ENCODE measurements around the gene ZNF605. TPM values are rescaled to one million over a fixed set of nuclear protein-coding genes. Genes with fewer than 3 reads are reported as not detected.
"Not testable (repeated sequence)": the region's sequence is repeated elsewhere in the genome, so short reads cannot be mapped to it uniquely, and the experiment has no call there.

ZNF605 gene
- total RNA-seq, 2 experiments from 2014 or later, result 12.3 to 13.6 TPM

DNA sequence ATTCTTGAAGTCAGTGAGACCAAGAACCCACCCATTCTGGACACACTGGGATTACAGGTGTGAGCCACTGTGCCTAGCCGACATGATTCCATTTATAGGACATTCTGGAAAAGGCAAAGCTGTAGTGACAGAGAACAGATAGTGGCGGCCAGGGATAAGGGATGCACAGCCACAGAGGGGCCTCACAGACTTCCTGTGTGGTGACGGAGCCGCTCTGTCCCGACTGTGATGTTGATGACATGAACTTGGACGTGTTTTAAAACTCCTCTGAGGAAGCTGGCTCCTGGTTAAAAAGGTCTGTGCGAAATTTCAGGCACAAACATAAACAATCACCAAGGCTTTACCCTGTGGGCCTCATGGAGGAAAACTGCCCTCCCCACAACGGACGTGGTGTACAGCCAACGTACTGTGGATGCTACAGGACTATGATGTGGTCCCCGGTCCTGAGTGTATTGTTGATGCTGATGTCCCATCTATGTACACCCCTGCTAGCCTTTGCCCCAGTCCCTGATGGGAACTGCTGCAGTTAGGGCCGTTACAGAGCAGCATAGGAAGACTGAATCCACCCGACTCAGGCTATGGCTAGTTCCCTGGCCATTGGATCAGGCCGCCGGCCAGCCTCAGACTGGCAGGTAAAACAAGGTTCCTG lies 15.9 kb downstream of the ZNF605 start:
- H3K9me3 Mint-ChIP-seq, result peaks cover 26% of the 10 kb centered on the region
- ATAC-seq (ENCODE audit: low read depth) (no peak), DNase-seq (no peak)
- peaks cover 50% of the 10 kb centered on the region for H3K36me3 Mint-ChIP-seq
- H3K4me3 Mint-ChIP-seq, result no peak overlapping the region
- POLR2A ChIA-PET, result no interaction called here
- no peaks in the 10 kb centered on the region for H3K27me3 Mint-ChIP-seq
- H3K4me1 Mint-ChIP-seq, result no peaks in the 10 kb centered on the region
- no peak overlapping the region for H3K27ac Mint-ChIP-seq

DNA sequence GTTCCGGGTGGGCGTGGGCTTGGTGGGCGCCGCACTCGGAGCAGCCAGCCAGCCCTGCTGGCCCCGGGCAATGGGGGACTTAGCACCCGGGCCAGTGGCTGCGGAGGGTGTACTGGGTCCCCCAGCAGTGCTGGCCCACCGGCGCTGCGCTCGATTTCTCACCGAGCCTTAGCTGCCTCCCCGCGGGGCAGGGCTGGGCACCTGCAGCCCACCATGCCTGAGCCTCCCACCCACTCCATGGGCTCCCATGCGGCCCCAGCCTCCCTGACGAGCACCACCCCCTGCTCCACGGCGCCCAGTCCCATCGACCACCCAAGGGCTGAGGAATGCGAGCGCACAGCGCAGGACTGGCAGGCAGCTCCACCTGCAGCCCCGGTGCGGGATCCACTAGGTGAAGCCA lies 17.3 kb downstream of the ZNF605 start:
- H3K4me3 Mint-ChIP-seq; POLR2A ChIA-PET; H3K27ac Mint-ChIP-seq; ATAC-seq (ENCODE audit: low read depth); H3K4me1 Mint-ChIP-seq; DNase-seq; H3K27me3 Mint-ChIP-seq: not testable (repeated sequence)
- Mint-ChIP-seq H3K9me3 (peaks cover 28% of the 10 kb centered on the region), H3K36me3 (peaks cover 40% of the 10 kb centered on the region)

DNA sequence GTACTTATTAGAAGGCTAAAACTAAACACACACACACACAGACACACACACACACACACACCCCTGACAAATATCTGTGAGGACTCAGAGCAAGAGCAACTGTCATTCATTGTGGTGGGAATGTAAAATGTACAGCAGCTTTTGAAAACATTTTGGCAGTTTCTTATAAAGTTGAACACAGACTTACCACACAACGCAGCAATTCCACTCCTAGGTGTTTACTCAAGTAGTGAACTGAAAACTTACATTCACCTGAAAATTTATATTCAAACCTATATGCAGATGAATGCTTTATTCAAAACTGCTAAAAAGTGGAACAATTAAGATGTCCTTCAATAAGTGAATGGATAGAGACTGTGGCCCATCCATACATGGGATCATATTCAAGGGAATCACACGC lies 18.6 kb downstream of the ZNF605 start:
- H3K27ac Mint-ChIP-seq, result no peak overlapping the region
- ATAC-seq (ENCODE audit: low read depth) (no peak), DNase-seq (no peak)
- peaks cover 24% of the 10 kb centered on the region for H3K9me3 Mint-ChIP-seq
- no peaks in the 10 kb centered on the region for H3K27me3 Mint-ChIP-seq
- no peaks in the 10 kb centered on the region for H3K4me1 Mint-ChIP-seq
- no peak overlapping the region for H3K4me3 Mint-ChIP-seq
- peaks cover 33% of the 10 kb centered on the region for H3K36me3 Mint-ChIP-seq
- POLR2A ChIA-PET, result no interaction called here

DNA sequence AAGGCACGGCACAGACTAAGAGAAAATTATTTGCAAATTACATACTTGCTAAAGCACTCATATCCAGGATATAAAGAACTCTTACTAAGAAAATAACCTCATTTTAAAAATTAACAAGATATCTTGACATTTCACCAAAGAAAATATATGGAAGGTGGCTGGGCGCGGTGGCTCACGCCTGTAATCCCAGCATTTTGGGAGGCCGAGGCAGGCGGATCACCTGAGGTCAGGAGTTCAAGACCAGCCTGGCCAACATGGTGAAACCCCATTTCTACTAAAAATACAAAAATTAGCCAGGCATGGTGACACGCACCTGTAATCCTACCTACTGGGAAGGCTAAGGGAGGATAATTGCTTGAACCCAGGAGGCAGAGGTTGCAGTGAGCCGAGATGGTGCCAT lies 19.2 kb downstream of the ZNF605 start:
- ATAC-seq (ENCODE audit: low read depth); POLR2A ChIA-PET; H3K4me1 Mint-ChIP-seq; H3K27me3 Mint-ChIP-seq; H3K27ac Mint-ChIP-seq; DNase-seq; H3K4me3 Mint-ChIP-seq: not testable (repeated sequence)
- H3K36me3 Mint-ChIP-seq, result peaks cover 29% of the 10 kb centered on the region
- H3K9me3 Mint-ChIP-seq, result peaks cover 22% of the 10 kb centered on the region

DNA sequence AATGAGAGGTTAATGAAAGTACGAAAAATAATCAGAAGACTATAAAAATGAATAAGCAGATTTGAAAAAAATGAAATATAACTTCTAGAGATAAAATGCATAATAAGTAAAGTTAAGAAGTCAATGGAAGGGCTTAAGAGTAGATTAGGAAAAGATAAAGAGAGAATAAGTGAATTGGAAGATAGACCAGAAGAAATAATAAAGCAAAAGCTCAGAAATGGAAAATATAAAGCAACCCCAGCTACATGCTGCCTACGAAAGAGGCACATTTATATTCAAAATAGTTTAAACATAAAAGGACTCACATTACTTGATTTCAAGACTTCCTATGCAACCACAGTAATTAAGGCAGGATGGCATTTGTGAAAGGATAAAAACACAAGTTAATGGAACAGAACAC lies 19.9 kb downstream of the ZNF605 start:
- ATAC-seq (ENCODE audit: low read depth) (no peak), DNase-seq (no peak)
- Mint-ChIP-seq H3K4me3 (no peak overlapping the region), H3K36me3 (peaks cover 28% of the 10 kb centered on the region), H3K27ac (no peak overlapping the region), H3K4me1 (no peaks in the 10 kb centered on the region), H3K27me3 (no peaks in the 10 kb centered on the region), H3K9me3 (peaks cover 22% of the 10 kb centered on the region)
- POLR2A ChIA-PET, result no interaction called here

DNA sequence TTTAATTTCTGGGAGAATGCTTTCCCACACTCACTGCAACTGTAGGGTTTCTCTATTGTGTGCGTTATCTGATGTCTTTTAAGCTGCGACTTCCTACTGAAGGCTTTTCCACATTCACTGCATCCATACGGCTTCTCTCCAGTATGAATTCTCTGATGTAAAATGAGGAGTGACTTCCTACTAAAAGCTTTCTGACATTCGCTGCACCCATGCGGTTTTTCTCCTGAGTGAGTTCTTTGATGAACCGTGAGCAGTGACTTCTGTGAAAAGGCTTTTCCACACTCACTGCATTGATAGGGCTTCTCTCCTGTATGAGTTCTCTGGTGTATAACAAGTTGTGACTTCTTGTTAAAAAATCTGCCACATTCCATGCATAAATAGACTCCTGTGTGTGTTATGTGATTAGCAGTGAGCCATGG lies 29.7 kb downstream of the ZNF605 start:
- H3K27me3 Mint-ChIP-seq, result no peaks in the 10 kb centered on the region
- no peak overlapping the region for H3K27ac Mint-ChIP-seq
- no peak for ATAC-seq (ENCODE audit: low read depth)
- H3K4me3 Mint-ChIP-seq, result no peak overlapping the region
- no peaks in the 10 kb centered on the region for H3K4me1 Mint-ChIP-seq
- H3K36me3 Mint-ChIP-seq, result peaks cover 41% of the 10 kb centered on the region
- peaks cover 53% of the 10 kb centered on the region for H3K9me3 Mint-ChIP-seq
- DNase-seq, result no peak
- POLR2A ChIA-PET, result no interaction called here

DNA sequence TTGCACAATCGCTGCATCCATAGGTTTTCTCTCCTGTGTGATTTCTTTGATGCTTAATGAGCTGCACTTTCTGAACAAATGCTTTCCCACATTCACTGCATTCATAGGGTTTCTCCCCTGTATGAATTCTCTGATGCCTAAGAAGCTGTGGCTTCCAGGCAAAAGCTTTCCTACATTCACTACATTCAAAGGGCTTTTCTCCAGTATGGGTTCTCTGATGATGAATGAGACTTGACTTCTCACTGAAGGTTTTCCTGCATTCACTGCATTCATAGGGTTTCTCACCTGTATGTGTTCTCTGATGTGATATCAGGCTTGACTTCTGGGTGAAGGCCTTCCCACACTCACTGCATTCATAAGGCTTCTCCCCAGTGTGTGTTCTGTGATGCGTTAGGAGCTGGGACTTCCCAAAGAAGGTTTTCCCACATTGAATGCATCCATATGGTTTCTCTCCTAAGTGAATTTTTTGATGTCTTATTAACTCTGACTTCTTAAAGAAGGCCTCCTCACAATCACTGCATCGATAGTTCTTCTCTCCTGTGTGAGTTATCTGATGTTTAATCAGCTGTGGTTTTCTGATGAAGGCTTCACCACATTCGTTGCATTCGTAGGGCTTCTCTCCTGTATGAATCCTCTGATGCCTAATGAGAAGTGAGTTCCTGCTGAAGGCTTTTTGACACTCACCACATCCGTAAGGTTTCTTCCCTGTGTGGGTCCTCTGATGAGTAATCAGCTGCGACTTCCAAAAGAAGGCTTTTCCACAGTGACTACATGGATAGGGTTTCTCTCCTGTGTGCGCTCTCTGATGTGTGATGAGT lies 30.3 kb downstream of the ZNF605 start:
- H3K27ac Mint-ChIP-seq, result no peak overlapping the region
- H3K4me3 Mint-ChIP-seq, result no peak overlapping the region
- DNase-seq (no peak), ATAC-seq (ENCODE audit: low read depth) (no peak)
- H3K27me3 Mint-ChIP-seq, result no peaks in the 10 kb centered on the region
- peaks cover 53% of the 10 kb centered on the region for H3K9me3 Mint-ChIP-seq
- POLR2A ChIA-PET, result no interaction called here
- no peaks in the 10 kb centered on the region for H3K4me1 Mint-ChIP-seq
- H3K36me3 Mint-ChIP-seq, result peaks cover 37% of the 10 kb centered on the region

DNA sequence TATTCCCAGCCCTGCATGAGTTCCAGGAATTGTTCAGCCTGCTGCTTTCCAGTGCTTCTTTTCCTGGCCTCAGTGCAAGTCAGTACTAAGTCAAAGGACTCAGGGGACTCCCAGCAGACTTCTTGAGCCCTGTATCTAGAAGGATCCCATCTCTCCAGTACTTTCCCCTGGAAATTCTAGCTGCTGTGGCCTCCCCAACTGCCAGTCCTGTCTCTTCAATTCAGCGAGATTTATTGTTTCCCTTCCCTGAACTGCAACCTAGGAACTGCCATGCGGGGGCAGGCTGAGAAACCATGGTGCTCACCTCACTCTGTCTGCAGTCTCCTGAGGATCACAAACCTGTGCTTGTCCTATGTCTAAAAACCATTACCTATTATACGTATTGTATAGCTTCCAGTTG lies 31.8 kb downstream of the ZNF605 start:
- H3K9me3 Mint-ChIP-seq, result peaks cover 47% of the 10 kb centered on the region
- H3K27me3 Mint-ChIP-seq, result no peaks in the 10 kb centered on the region
- POLR2A ChIA-PET, result no interaction called here
- H3K27ac Mint-ChIP-seq, result no peak overlapping the region
- ATAC-seq (ENCODE audit: low read depth) (no peak), DNase-seq (no peak)
- H3K4me3 Mint-ChIP-seq, result no peak overlapping the region
- no peaks in the 10 kb centered on the region for H3K4me1 Mint-ChIP-seq
- H3K36me3 Mint-ChIP-seq, result peaks cover 28% of the 10 kb centered on the region

DNA sequence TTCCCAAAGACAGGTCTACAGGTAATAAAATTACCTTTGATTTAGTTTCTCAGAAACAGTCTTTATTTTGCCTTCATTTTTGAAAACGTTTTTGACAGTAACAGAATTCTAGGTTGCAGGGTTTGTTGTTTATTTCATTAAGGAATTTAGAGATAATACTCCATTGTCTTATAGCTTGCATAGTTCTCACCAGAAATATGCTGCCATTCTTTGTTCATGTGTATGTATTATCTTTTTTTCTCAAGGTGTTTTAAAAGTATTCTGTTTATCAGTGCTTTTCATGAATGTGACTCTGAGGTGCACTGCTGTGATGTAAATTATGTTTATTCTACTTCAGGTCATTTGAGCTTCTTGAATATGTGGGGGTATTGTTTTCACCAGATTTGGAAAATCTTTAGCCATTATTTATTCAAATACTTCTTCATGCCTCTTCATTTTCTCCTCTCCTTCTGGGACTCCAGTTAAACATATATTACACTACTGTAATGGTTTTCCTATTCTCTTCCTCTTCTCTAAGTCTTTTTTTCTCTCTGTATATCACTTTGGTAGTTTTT lies 32.7 kb downstream of the ZNF605 start:
- Mint-ChIP-seq H3K4me3 (no peak overlapping the region), H3K27ac (no peak overlapping the region), H3K27me3 (no peaks in the 10 kb centered on the region), H3K4me1 (no peaks in the 10 kb centered on the region), H3K9me3 (peaks cover 47% of the 10 kb centered on the region), H3K36me3 (peaks cover 22% of the 10 kb centered on the region)
- ATAC-seq (ENCODE audit: low read depth), result no peak
- no peak for DNase-seq
- POLR2A ChIA-PET, result no interaction called here

DNA sequence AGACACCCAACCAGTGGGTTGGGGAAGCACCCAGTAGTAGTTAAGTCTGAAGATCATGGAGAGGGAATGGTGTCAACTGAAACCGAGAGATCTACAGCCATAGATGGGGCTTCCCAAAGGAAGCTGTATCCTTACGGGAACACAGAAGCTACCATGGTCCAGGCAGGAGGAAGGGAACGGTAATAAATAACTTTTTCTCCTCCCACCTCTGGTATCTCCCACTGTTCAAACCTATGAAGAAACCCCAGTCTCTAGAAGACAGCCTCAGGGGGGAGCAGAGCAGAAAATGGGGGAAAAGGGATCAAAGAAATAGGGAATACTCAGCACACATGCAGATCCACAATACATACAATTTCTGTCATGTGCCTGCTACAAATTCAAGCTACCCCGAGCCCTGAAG lies 33.4 kb downstream of the ZNF605 start:
- POLR2A ChIA-PET, result no interaction called here
- Mint-ChIP-seq H3K4me3 (no peak overlapping the region), H3K27ac (no peak overlapping the region), H3K27me3 (no peaks in the 10 kb centered on the region), H3K9me3 (peaks cover 52% of the 10 kb centered on the region), H3K36me3 (peaks cover 21% of the 10 kb centered on the region), H3K4me1 (no peaks in the 10 kb centered on the region)
- no peak for ATAC-seq (ENCODE audit: low read depth)
- no peak for DNase-seq

DNA sequence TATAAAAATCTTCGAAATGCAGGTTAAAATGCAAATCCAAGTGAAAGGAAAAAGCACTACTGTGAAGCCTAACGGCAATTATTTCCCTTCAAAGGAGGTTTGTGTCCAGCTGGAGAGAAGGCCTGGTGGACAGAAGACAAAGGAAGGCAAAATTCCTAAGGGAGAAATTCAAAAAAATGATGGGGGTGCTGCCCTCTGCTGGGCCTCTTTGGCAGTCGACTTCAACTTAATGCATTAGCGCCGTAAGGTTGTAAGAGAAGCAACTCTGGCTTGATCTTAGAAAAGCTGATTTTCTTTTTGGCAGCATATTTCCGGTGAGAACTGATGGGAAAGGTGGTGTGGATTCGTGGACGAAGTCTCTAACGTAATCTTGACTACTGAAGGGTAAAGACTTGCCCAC lies 34.4 kb downstream of the ZNF605 start:
- POLR2A ChIA-PET, result no interaction called here
- Mint-ChIP-seq H3K27me3 (no peaks in the 10 kb centered on the region), H3K4me1 (no peaks in the 10 kb centered on the region), H3K9me3 (peaks cover 50% of the 10 kb centered on the region), H3K36me3 (peaks cover 17% of the 10 kb centered on the region), H3K4me3 (no peak overlapping the region), H3K27ac (no peak overlapping the region)
- ATAC-seq (ENCODE audit: low read depth), result no peak
- no peak for DNase-seq

DNA sequence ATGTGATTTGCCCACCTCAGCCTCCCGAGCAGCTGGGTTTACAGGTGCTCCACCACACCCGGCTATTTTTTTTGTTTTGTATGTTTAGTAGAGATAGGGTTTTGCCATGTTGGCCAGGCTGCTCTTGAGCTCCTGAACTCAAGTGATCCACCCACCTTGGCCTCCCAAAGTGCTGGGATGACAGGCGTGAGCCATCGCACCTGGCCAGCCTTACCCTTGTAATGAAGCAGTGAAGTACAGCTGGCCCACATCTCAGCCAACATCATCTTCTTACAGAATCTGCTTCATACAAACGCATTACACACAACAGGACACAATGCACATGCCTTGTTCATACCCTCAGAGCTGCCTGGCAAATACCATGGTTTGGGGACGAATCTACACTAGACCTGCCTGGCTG lies 37.4 kb downstream of the ZNF605 start:
- DNase-seq, result no peak
- POLR2A ChIA-PET, result no interaction called here
- no peak overlapping the region for H3K27ac Mint-ChIP-seq
- no peak for ATAC-seq (ENCODE audit: low read depth)
- peaks cover 19% of the 10 kb centered on the region for H3K36me3 Mint-ChIP-seq
- H3K4me3 Mint-ChIP-seq, result no peak overlapping the region
- H3K4me1 Mint-ChIP-seq, result no peaks in the 10 kb centered on the region
- H3K9me3 Mint-ChIP-seq, result peaks cover 41% of the 10 kb centered on the region
- H3K27me3 Mint-ChIP-seq, result no peaks in the 10 kb centered on the region

DNA sequence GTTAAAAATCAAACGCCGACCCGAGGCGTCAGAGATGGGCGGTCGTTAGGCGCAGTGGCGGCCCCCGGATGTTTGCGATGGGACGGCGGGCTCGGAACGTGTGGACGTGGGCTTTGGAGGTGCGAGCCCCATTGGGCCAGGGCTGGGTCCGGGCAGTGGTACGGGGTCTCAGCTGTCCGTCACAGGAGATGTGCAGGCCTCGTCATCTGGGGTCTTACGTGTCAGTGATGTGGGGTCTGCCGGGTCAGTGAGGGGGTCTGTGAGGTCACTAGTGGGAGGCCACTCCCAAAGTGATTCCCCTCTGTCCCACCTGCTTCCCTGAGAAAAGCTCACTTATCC lies 47.1 kb downstream of the ZNF605 start:
- no peak for DNase-seq
- ATAC-seq (ENCODE audit: low read depth), result no peak
- peaks cover 16% of the 10 kb centered on the region for H3K36me3 Mint-ChIP-seq
- H3K4me3 Mint-ChIP-seq, result peak overlapping the region; percentile 91
- H3K9me3 Mint-ChIP-seq, result peaks cover 16% of the 10 kb centered on the region
- peak overlapping the region; percentile 96 for H3K27ac Mint-ChIP-seq
- POLR2A ChIA-PET, result interaction anchor here (0.6 to 2.4 kb wide), 14 partner anchors 10 to 221 kb away, joined by 3 to 11 read pairs (median 6); partner anchors contain the start of genes CHFR, GOLGA3, ZNF10 and ZNF26
- H3K4me1 Mint-ChIP-seq, result peaks cover 9% of the 10 kb centered on the region
- peaks cover 13% of the 10 kb centered on the region for H3K27me3 Mint-ChIP-seq

Measured in activated naive CD8-positive, alpha-beta T cell treated with anti-CD3 and anti-CD28 coated beads, Interleukin-2, amount 10 ng/mL, durations not matched to agents 7 days and 5 days (primary cell).